ENCODE data around the gene GINS1. TPM values are rescaled to one million over a fixed set of nuclear protein-coding genes. Genes with fewer than 3 reads are reported as not detected.
A peak's percentile ranks its signal among the peaks of the same experiment; 100 is the strongest.

The GINS1 gene
- total RNA-seq, 1 experiment from 2014 or later = 30.4 TPM

DNA sequence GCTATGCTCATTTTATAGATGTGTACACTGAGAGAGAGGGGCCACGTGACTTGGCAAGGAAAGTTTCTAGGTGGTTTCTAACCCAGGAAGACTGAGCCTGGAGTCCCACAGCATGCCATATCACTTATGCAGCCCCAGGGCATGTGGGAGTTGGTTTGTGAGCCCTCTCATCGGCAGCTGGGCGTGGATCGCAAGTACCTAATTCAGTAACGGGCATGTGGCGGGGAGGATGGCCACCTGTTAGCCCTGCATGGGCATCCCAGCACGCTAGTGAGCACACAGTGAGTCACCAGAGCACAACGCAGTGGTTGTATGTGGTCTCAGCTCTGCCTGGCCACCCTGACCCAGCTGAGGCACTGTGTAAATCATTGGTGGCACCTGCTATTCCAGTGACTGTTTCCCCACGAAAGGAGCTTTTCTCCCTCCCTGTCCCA, 89.5 kb downstream of the GINS1 start:
- Histone ChIP-seq H3K27me3 (ENCODE audit: insufficient read depth, low read length) (no peaks in the 10 kb centered on the region), H2AFZ (ENCODE audit: low read depth, low read length, poor library complexity, severe bottlenecking) (no peak overlapping the region), H3K4me3 (replicated peaks in 1 of 2; ENCODE audit: low read depth in 1 of 2, low read length in 2 of 2) (no peak overlapping the region), H3K27ac (ENCODE audit: low read depth, low read length) (no peak overlapping the region), H3K79me2 (ENCODE audit: insufficient read depth, low read length) (no peaks in the 10 kb centered on the region), H3K9me3 (ENCODE audit: control insufficient read depth in 1 of 2, insufficient read depth in 1 of 2, low read depth in 1 of 2, low read length in 2 of 2) (no peaks in the 10 kb centered on the region), H3K9me2 (ENCODE audit: insufficient read depth) (no peaks in the 10 kb centered on the region), H3K9ac (ENCODE audit: low read length) (no peak overlapping the region), H3K4me2 (ENCODE audit: low read length) (no peak overlapping the region), H4K20me1 (ENCODE audit: insufficient read depth) (no peaks in the 10 kb centered on the region), H3K4me1 (ENCODE audit: control insufficient read depth in 1 of 2, insufficient read depth in 2 of 2, low read length in 2 of 2) (peaks cover 0 to 4% of the 10 kb centered on the region in 2 experiments; a peak in 1 of 4 replicates), H3K36me3 (ENCODE audit: control insufficient read depth in 1 of 2, insufficient read depth in 2 of 2, low read length in 2 of 2) (no peaks in the 10 kb centered on the region)
- ATAC-seq = peak; percentile 63
- ChIA-PET CTCF (no interaction called here), RAD21 (ENCODE audit: low non-redundant PET in 1 of 2, low total read pairs in 2 of 2, uncharacterized antibody in 2 of 2, unreplicated experiment in 2 of 2) (no interaction called here), POLR2A (no interaction called here)
- no TSS peak for BruUV-seq (replicated peaks)
- DNase-seq (ENCODE audit: low read depth, low spot score) = no peak
- TF ChIP-seq YY1 (IDR thresholded peaks at IDR 0.05; ENCODE audit: extremely low read depth, insufficient replicate concordance, low read depth, low read length) (no peak), SRF (IDR thresholded peaks at IDR 0.05; ENCODE audit: low read depth) (no peak), POLR2AphosphoS5 (IDR thresholded peaks at IDR 0.05; ENCODE audit: low read depth, low read length) (no peak), ATF3 (IDR thresholded peaks at IDR 0.05) (no peak), CBX3 (IDR thresholded peaks at IDR 0.05; ENCODE audit: low read depth) (no peak), ELF1 (IDR thresholded peaks at IDR 0.05; ENCODE audit: borderline replicate concordance, low read depth) (no peak), CEBPB (IDR thresholded peaks at IDR 0.05; ENCODE audit: low read depth) (no peak), TCF7L2 (IDR thresholded peaks at IDR 0.05; ENCODE audit: borderline replicate concordance, extremely low read depth, insufficient read depth, insufficient read length) (no peak), FOSL1 (IDR thresholded peaks at IDR 0.05; ENCODE audit: low read depth) (no peak; the same call in 1 of the 2 replicates)
- TF ChIP-seq, protein P1, sequence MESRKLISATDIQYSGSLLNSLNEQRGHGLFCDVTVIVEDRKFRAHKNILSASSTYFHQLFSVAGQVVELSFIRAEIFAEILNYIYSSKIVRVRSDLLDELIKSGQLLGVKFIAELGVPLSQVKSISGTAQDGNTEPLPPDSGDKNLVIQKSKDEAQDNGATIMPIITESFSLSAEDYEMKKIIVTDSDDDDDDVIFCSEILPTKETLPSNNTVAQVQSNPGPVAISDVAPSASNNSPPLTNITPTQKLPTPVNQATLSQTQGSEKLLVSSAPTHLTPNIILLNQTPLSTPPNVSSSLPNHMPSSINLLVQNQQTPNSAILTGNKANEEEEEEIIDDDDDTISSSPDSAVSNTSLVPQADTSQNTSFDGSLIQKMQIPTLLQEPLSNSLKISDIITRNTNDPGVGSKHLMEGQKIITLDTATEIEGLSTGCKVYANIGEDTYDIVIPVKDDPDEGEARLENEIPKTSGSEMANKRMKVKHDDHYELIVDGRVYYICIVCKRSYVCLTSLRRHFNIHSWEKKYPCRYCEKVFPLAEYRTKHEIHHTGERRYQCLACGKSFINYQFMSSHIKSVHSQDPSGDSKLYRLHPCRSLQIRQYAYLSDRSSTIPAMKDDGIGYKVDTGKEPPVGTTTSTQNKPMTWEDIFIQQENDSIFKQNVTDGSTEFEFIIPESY (IDR thresholded peaks at IDR 0.05; ENCODE audit: extremely low read depth, insufficient replicate concordance, low read length) = no peak
- intact Hi-C loops (cut with micrococcal nuclease) = no loop called here

Data from HCT116 (cell line).